ENCODE results near the gene OPRM1.
"Not testable (repeated sequence)": the region's sequence is repeated elsewhere in the genome, so short reads cannot be mapped to it uniquely, and the experiment has no call there.

OPRM1 gene

DNA sequence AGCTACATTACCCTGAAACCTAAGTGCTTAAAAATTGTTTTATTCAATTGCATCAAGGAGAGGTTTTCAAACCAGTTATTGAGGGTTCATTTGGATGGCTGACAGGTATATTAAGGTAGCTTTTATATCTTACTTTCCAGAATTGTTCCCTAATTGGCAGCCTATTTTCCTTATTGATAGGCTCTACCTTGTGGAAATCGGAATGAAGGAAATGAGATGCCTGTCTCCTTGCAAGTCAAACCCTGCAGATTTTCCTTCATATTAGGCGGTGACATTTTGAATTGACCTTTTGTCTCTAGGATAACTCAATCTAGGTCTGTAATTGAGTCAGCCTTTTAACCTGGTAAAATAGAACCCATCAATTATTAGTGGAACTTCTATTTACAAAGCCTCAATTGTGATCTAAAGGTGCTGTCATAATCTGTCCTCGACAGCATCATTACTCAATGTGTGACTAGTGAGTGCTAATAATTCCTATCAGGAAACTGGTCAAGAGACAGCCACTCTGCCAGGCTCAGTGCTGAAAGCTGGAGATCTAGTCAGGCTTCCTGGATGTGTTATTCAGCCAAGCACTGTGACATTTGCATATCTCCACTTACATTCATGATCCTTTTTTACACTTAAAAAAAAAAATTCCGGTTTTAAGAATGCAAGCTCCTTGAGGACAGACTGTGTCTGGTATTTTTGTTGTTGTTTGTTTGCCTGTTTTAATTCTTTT lies 20.1 kb downstream of the OPRM1 start:
- TF ChIP-seq POLR2A (IDR thresholded peaks at IDR 0.05; ENCODE audit: low read depth, low read length), result no peak
- DNase-seq (ENCODE audit: insufficient read length, low spot score) (no peak), FAIRE-seq (no peak)

DNA sequence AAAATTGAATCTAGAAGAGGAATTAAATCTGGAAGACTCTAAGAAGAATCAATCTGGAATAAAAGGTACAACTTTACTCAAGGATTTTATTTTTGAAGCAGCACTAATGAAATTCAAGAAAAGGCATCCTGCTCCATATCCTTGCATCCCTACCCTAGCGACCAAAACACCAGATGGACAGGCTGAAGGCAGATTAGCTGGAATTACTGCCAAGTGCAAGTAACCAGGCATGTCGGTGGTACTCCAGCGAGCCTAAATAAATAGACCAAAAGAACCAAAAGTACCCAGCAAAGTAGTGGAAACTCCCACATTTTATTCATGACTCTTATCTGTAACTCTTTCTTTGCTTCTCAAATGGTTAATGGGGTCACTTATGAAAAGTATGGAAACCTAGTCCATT lies 21.0 kb downstream of the OPRM1 start:
- no peak for TF ChIP-seq POLR2A (IDR thresholded peaks at IDR 0.05; ENCODE audit: low read depth, low read length)
- FAIRE-seq, result no peak
- DNase-seq (ENCODE audit: insufficient read length, low spot score), result no peak

DNA sequence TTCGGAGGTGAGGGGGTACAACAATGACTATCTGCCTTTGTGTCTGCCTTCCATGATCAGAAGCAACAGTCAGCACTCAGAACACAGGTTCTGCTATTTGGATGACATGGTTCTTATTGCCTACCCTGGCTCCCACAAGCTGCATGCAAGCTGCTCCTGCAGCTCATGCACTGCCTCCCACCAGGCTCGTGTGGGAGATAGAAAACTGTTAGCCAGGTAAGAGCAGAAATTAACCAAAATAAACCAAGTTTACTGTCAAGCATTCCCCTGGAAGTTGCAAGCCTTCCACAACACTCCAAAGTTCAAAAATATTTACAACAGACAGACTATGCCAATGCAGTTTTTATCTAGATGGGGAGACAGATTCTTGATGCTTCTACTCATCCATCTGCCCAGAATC lies 31.0 kb downstream of the OPRM1 start:
- no peak for FAIRE-seq
- DNase-seq (ENCODE audit: insufficient read length, low spot score), result no peak
- TF ChIP-seq POLR2A (IDR thresholded peaks at IDR 0.05; ENCODE audit: low read depth, low read length), result no peak

DNA sequence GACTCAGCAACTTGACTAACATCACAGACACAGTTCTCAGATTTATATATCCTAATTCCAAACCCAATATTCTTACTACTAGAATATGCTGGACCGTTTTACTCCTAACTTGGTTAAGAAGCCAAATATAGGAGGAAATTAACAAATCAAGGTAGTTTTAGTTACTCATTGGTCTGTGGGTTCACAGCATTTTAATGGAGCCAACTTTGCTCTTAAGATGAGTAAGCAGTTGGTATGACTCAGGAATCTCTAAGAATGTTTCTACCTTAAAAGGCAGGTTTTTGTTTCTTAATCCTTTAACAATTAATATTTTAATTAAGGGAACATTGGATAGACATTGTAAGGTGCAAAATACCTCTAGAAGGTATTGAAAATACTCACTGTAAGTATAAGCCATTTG lies 31.6 kb downstream of the OPRM1 start:
- FAIRE-seq (no peak), DNase-seq (ENCODE audit: insufficient read length, low spot score) (no peak)
- no peak for TF ChIP-seq POLR2A (IDR thresholded peaks at IDR 0.05; ENCODE audit: low read depth, low read length)

DNA sequence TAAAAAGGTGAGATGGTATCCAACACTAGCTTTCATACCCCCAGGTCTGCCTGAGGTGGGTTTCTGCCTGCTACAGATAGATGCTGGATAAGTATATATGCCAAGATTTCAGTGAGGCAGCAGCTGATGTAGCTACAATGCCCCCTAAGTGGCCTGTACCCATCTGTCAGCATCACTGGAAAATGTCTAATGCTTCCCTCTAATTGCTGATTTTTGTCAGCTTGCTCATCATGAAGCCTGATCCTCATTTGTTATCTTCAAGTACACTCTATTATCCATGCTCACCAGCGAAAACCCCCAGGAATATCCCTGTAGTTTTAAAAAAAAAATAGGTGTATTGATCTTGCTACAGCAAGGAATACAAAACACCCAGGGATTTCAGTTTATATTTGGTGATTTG lies 32.2 kb downstream of the OPRM1 start:
- FAIRE-seq (no peak), DNase-seq (ENCODE audit: insufficient read length, low spot score) (no peak)

DNA sequence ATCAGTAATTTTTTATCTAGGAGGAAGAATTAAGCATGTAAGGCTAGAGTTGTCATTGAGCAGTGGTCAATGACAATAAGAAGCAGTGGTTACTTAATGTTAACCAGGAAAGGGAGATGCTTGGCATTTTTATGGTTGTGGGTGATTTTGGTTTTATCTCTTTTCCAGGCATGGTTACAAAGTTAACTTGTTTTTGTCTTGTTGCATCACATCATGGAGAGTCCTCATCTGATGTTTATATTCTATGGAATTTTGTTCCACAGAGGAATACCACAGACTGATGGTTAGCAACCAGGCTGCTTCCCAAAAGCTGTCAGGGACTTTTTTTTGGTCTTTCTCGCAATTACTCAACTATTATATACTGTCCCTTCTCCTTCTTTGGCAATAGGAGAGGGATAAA lies 32.7 kb downstream of the OPRM1 start:
- FAIRE-seq (no peak), DNase-seq (ENCODE audit: insufficient read length, low spot score) (no peak)
- TF ChIP-seq POLR2A (IDR thresholded peaks at IDR 0.05; ENCODE audit: low read depth, low read length), result no peak

More for the DNA sequence above, 32.2 kb downstream of the OPRM1 start:
- TF ChIP-seq POLR2A (IDR thresholded peaks at IDR 0.05; ENCODE audit: low read depth, low read length), result no peak

DNA sequence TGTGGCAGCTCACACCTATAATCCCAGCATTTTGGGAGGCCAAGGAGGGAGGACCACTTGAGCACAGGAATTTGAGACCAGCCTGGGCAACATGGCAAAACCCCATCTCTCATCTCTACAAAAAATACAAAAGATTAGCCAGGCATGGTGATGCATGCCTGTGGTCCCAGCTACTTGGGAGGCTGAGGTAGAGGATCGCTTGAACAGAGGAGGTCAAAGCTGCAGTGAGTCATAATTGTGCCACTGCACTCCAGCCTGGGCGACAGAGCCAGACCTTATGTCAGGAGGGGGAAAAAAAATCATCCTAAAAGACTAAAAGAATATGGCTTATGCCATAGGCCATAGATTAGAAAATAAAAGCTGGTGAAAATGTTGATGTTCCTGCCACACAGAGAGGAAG lies 39.6 kb downstream of the OPRM1 start:
- FAIRE-seq; DNase-seq (ENCODE audit: insufficient read length, low spot score): not testable (repeated sequence)

DNA sequence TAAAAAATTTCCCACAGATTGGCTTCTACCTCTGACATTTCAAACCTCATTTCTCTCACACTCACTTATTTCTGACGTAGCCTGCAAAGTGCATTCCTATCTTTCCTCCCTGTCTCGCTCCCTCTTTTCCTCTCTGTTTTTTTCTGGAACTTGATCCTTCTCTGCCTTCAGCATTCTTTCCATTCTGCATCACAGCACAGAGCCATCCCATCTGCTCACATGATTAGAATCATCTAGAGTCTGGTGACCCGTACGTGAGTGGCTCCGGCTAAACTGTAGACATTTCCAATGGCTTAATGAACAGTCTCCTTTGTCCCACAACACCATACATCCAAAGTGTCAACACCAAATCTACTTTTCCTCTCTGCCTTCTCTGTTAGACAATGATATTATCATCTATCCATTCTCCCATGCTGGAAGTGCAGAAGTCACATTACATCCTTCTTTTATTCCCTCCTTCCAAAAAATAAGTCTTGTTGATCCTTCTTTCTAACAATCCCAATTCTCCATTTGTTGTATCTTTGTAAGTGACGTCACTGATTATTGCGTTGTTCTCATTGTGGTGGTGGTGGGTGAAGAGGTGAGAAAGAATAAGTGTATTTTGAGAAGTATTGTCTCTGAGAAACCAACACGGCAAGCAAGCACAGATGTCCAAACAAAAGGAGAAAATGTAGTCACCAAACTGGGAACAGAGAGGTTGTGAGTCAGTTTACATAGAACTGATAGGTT lies 41.6 kb downstream of the OPRM1 start:
- DNase-seq (ENCODE audit: insufficient read length, low spot score) (no peak), FAIRE-seq (no peak)
- no peak for TF ChIP-seq POLR2A (IDR thresholded peaks at IDR 0.05; ENCODE audit: low read depth, low read length)

DNA sequence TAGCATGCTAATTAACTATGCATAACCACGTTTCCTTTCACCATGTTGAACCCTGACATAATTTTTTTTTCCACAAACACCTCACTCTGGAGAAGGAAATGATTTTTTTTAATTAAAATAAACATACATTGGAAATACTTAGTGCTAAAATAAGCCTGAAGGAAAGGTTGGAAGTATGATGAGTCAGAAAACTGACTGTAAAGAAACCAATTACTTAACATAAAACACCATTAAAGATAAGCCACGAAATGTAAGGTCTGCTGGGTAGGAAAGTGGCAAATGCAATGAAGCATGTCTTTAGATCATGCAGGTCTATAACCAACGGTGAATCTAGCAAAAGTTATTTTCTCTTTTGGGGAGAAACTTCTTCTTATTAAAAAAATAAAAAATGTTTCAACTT lies 47.5 kb downstream of the OPRM1 start:
- TF ChIP-seq POLR2A (IDR thresholded peaks at IDR 0.05; ENCODE audit: low read depth, low read length), result no peak
- FAIRE-seq (no peak), DNase-seq (ENCODE audit: insufficient read length, low spot score) (no peak)

DNA sequence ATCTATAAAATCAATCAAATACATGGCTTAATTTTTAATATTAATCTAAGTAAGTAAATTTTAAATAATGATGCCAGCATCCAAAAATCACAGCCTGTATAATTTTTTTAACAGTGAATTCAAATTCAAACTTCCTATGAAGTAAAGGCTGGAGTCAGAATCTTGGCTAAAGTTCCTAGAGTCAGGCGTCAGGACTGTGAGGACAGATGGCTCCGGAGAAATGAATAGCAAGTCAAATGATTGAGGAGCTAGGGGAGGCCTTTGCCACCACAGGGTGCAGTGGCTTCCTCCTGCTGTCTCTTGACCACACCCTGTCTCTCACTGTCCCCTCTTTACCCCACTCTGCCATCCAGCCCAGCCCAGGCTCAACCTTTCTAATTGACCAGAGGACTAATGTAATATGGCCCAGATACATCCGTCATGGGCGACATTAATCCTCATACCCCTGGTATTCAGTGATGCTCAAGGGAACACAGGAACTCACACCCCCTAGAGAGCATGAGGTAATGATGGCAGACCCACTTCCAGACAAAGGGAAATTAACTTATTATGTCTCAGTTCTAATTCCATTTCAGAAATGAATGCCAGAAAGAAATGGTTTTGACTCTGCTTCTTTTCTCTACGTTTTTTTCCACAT lies 53.4 kb downstream of the OPRM1 start:
- FAIRE-seq (no peak), DNase-seq (ENCODE audit: insufficient read length, low spot score) (no peak)
- TF ChIP-seq POLR2A (IDR thresholded peaks at IDR 0.05; ENCODE audit: low read depth, low read length), result no peak

DNA sequence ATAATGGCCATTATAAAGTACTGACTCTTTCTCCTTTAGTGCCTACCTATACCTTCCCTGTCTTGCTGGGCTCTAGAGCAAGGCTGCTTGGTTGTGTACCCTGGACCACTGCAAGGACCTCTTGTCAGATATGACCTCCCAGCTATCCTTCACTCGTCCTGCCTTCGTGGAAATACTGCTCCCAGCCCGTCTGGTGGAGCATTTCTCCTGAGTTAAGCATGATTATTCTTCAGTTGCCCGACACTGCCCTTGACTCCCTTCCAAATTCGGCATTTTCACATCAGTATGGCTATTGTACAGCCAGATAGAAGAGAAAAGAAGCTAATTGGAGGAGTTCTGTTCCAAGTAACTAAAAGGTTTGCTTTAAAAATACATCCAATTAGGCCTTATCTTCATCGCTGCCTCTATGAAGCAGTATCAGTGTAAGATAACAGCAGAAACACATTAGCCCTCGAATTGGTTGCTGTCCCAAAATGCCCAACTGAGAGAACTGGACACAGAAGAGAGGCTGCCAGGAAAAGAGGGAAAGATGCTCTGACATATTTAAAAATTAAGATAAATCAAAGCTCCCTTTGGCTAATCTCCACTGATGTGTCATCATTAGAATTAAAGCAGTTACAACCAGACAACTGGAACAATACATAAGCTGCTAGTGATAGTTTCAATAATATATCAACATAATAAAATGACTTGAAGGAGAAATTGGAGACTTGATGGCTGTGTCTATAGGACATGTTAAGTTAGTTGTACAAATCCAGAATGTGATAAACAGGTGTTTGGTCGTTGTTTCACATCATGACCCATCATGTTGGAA lies 54.4 kb downstream of the OPRM1 start:
- no peak for DNase-seq (ENCODE audit: insufficient read length, low spot score)
- no peak for FAIRE-seq
- TF ChIP-seq POLR2A (IDR thresholded peaks at IDR 0.05; ENCODE audit: low read depth, low read length), result no peak

DNA sequence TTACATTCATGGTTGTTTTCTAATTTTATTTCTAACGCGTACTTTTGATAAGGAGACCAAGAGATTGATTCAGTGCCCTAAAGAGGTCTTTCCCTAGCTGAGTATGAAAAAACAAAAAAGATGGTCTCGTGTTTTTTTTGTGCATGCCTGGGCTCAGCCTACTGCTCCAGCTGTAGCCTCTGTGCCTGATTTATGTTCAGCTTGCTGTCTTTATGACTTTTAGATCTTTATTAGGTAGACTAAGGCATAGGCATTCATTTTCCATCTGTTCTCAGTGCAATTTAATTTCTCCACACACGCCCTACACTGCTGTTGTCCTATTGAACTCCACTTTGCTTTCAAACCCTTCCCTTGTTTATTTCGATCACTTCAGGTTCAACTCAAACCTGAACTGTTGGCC lies 56.5 kb downstream of the OPRM1 start:
- TF ChIP-seq POLR2A (IDR thresholded peaks at IDR 0.05; ENCODE audit: low read depth, low read length), result no peak
- no peak for FAIRE-seq
- DNase-seq (ENCODE audit: insufficient read length, low spot score), result no peak

DNA sequence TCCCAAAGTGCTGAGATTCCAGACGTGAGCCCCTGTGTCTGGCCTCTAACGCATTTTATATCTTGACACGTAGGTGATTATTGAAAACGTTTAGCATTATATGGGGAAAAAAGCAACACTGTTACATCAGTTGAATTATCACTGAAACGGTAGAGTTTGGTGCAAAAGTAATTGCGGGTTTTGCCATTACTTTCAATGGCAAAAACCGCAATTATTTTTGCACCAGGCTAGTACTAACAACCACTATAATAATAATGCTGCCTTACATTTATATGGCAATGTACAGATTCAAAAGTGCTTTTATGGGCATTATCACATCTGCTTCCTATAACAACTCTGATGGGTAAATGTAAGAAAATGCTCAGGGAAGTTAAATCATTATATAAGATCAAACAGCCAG lies 57.3 kb downstream of the OPRM1 start:
- FAIRE-seq, result no peak
- TF ChIP-seq POLR2A (IDR thresholded peaks at IDR 0.05; ENCODE audit: low read depth, low read length), result no peak
- no peak for DNase-seq (ENCODE audit: insufficient read length, low spot score)

DNA sequence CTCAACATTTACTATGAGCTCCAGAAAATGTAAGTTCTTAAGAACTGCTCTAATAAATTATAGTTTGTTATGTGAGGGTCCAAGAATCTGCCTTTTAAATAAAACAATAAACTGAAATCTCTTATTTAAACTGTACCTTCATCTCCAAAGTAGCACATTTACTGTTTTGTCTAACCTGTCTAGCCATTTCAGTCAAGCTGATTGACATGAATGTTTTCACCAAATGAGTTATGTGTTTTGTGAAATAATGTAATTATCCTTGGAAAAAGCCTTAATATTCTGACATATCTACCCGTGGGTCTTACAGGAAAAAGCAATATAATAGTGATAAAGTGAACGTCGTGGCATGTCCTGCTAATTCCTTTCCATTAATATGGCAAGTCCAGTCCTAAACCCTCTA lies 57.8 kb downstream of the OPRM1 start:
- DNase-seq (ENCODE audit: insufficient read length, low spot score), result no peak
- FAIRE-seq, result no peak
- no peak for TF ChIP-seq POLR2A (IDR thresholded peaks at IDR 0.05; ENCODE audit: low read depth, low read length)
